Hepatocyte (in vitro differentiated cells): ENCODE results near the gene KIF5B.

ENCODE experiments used
- EZH2phosphoT487 ChIP-seq: fragments of 200-600 bp; sonication (generic); IDR thresholded peaks from one replicate; pipeline ENCODE4 v1.6.1; 2018; ENCODE audit warnings: antibody characterized with exemption, mild to moderate bottlenecking, low read depth, moderate library complexity; ENCODE audit not compliant: unreplicated experiment, severe bottlenecking
- TF ChIP-seq, protein P1 (sequence below): fragments of 200-600 bp; sonication (generic); IDR thresholded peaks from 2 replicates; pipeline ENCODE4 v1.5.1; 2016; ENCODE audit warnings: antibody characterized with exemption, mild to moderate bottlenecking; ENCODE audit not compliant: poor library complexity

DNA sequence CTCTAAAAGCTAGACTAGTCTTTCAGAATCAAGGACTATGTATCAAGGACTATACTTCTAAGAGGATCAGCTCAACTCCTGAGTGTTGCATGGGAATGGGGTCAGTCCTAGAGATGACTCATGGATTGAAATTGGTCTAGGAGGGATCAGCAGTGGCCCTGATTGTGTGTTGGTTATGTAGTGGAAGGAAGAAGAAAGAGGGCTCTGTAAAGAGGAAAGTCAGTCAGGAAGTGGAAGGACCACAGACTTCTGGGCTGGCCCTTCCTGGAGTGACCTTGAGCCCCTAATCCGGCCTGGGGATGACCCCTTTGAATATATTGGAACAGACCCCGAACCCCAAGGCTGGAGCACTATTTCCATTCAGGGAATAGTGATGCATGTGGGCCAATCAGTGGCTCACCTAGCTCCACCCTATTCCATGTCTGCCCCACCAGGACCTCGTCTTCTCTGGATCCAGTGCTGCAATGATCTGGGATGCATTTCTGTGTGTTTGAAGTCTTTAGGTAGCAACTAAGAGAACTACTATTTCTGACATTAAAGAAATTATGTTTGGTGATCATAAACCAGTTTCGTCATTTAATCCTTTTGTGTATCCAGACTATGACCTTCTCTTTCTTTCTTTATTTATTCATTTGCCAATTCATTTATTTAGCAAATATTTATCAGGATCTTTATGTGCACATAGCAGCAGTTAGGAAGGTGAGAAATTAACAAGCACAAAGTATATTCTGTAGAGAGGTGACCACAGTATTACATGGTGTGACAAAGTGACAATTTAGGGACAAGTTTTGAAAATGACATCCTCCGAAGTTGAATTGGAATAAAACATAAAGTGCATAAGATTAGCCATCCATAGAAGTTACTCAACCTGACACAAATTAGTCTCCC lies 48.6 kb upstream of the KIF5B start:
- TF ChIP-seq, protein P1, sequence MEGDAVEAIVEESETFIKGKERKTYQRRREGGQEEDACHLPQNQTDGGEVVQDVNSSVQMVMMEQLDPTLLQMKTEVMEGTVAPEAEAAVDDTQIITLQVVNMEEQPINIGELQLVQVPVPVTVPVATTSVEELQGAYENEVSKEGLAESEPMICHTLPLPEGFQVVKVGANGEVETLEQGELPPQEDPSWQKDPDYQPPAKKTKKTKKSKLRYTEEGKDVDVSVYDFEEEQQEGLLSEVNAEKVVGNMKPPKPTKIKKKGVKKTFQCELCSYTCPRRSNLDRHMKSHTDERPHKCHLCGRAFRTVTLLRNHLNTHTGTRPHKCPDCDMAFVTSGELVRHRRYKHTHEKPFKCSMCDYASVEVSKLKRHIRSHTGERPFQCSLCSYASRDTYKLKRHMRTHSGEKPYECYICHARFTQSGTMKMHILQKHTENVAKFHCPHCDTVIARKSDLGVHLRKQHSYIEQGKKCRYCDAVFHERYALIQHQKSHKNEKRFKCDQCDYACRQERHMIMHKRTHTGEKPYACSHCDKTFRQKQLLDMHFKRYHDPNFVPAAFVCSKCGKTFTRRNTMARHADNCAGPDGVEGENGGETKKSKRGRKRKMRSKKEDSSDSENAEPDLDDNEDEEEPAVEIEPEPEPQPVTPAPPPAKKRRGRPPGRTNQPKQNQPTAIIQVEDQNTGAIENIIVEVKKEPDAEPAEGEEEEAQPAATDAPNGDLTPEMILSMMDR = no peak
- TF ChIP-seq EZH2phosphoT487 = no peak
